Skin epidermis (tissue), 12 donors: ENCODE data around the gene AGTR1.

Experiments
- H3K27ac ChIP-seq, 21 experiments: fragments of 200-600 bp; sonication (generic) in 11 of 21; one replicate each; pipeline ENCODE4 v1.5.0; 2020; ENCODE audit warnings: mild to moderate bottlenecking in 3 of 21, inconsistent platforms in 2 of 21, moderate library complexity in 2 of 21
- H3K4me3 ChIP-seq, 7 experiments: fragments of 200-600 bp; sonication (generic) in 2 of 7; one replicate each; pipeline ENCODE4 v1.5.0; 2020; ENCODE audit warnings: inconsistent platforms in 2 of 7, mild to moderate bottlenecking in 2 of 7, moderate library complexity in 1 of 7

The AGTR1 gene

DNA sequence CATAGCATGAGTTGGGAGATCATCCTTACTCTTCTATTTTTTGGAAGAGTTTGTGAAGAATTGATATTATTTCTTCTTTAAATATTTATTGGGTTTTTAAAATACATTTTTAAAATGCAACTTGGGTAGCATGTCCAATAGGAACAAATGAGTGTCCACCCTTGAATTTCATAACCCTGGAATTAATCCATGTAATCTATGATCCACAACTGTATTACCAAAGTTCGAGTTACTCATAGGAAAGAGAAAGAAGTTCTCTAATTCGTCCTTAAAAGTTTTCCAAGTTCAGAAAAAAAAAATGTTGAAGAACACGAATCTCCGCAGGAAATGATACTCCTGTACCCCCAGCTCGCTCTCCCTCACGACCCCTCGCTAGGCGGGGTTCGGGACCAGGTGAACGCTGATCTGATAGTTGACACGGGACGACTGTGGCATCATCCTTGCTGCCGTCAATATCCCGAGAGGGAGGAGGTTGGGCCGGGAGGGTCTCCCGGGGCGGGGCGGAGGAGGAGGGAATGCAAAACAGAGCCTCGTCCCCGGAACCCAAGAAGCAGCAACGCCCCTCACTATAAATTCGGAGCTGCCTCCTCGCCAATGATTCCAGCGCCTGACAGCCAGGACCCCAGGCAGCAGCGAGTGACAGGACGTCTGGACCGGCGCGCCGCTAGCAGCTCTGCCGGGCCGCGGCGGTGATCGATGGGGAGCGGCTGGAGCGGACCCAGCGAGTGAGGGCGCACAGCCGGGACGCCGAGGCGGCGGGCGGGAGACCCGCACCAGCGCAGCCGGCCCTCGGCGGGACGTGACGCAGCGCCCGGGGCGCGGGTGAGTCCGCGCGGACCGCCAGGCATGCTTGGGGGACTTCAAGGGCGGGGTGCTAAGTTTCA, at the start of gene AGTR1:
AGTR1 (plus strand) TSS at position 598 of the 884 bp plus-strand sequence. CDS start 43,133 bp downstream, outside the sequence.
- Histone ChIP-seq H3K27ac (peak within 1 kb of the TSS in 7 of 21 experiments; percentile 36 to 85 (median 66)), H3K4me3 (peak within 1 kb of the TSS; percentile 27 to 42 (median 32))

DNA sequence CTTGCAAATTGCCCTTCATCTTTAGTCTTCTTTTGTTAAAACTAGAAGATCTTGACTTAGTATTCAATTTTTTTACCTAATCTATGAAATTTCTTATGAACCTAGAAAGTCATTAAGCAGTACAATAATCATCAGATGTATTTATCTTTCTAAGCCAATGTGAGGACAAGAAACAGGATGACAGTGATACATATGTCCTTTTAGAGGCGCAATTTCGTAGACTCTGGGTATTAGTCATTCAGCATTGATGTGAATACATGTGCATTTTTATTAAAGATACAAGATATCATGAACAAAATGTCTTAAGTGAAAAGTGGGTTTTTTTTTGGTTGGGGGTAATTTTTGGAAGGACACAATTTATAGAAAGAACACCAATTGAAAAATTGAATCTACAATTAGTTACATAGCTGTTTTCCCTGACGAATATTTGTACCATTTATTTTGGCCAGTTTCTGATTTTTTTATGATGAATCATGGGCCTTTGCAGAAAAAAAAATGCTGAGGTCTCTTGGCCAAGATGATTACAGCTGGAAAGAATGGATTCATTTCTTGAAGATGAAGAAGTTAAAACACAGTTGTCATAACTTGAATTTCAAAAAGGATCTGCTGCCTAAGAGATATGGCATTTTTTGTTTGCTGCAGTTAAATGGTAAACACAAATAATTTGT, 48.9 kb upstream of the AGTR1 start:
- Histone ChIP-seq H3K27ac (peak overlapping the region in 1 of 21 experiments; percentile 7), H3K4me3 (no peak overlapping the region)

- Histone ChIP-seq H3K27ac (no peak overlapping the region), H3K4me3 (no peak overlapping the region)
These were observed 46.2 kb upstream of the AGTR1 start for GRCh38 chr3:148651549-148651948.

- Histone ChIP-seq H3K4me3 (no peak overlapping the region), H3K27ac (no peak overlapping the region)
These were observed 43.3 kb upstream of the AGTR1 start for GRCh38 chr3:148654433-148654832.

DNA sequence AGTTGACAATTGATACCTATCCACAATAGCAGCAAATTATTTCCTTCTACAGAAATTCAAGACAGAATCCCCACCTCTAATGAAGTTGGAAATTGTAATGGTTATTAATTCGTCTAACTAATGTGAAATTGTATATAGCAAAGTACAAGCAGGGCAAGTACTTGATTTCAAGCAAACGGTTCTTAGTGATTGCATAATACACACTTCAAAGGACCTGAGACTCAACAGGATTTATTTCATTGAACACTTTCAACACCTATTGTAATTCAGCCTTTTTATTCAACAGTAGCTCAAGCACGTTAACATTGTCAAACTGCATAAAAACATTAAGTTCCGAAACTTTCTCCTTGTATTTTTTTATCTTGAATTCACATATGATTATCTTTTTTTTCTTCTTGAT, 40.2 kb upstream of the AGTR1 start:
- Histone ChIP-seq H3K27ac (no peak overlapping the region), H3K4me3 (no peak overlapping the region)

GRCh38 chr3:148659512-148659911, 38.2 kb upstream of the AGTR1 start:
- Histone ChIP-seq H3K27ac (no peak overlapping the region), H3K4me3 (no peak overlapping the region)

DNA sequence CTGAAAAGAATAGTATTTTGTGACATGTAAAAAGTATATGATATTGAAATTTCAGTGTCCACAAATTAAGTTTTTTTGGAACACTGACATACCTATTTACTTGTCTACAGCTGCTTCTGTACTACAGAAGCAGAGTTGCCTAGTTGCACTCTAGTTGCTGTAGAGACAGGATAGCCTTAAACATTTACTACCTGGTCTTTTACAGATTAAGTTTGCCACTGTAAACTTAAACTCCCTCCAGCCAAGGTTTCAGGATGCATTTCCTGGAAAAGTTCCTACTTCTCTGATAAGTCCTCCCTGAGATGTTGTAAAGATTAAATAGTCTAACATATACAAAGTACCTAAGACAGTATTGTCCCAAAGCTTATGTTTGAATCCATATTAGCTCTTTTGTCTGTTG, 17.4 kb upstream of the AGTR1 start:
- H3K27ac ChIP-seq, result no peak overlapping the region
- no peak overlapping the region for H3K4me3 ChIP-seq

- H3K27ac ChIP-seq, result no peak overlapping the region
- no peak overlapping the region for H3K4me3 ChIP-seq
These were observed 16.6 kb upstream of the AGTR1 start for GRCh38 chr3:148681080-148681479.

- Histone ChIP-seq H3K27ac (no peak overlapping the region), H3K4me3 (no peak overlapping the region)
These were observed 14.7 kb upstream of the AGTR1 start for GRCh38 chr3:148682997-148683396.

- no peak overlapping the region for H3K4me3 ChIP-seq
These were observed 3.6 kb upstream of the AGTR1 start for GRCh38 chr3:148694116-148694515.

DNA sequence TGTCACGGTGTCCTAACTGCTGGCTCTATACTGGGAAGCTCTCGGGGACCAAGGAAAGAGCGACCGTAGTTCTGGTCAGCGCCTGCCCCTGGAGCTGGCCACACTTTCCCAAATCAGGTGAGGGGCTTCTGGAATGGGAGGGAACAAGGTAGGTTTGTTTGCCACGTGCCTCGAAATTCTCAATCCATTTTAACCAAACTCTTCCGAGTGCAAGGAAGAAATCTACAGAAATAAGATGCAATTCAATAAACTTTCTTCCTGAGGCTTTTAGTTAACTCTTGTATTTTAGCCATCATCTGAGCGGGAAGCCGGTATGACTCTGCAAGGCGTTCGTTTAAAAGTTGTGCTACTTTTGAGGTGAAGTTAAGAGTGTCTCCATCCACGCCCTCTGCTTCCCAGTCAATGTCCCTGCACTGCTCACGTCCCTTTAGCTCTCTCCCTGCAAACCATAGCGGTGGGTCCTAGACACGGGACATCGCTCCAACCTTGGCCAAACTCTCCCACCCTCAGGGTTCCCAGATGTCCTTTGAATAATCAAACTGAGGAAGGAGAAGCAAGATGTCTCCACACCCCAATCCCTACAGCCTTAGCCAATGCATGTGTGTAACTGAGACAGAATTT, 597 bp downstream of the AGTR1 start:
- Histone ChIP-seq H3K4me3 (peak overlapping the region; percentile 27 to 42 (median 32)), H3K27ac (peak overlapping the region in 6 of 21 experiments; percentile 36 to 85 (median 66))

More at GRCh38 chr3:148694116-148694515, 3.6 kb upstream of the AGTR1 start:
- H3K27ac ChIP-seq, result no peak overlapping the region

DNA sequence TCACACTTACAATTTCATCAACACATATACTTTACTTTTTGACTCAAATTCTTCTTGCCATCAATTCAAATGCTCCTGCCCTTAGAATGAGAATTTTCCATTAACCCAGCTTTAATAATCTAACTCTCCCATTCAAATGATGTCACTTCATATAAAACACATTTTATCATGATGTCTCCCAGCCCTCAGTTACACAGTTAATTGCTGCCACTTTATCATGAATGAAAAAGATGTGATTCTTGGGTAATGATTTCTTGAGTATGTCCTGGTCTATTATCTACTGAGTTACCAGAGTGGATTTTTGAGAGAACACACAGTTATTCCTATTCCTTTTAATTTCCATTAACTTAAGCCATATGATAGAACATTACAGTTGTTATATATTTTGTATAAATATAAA, 7.6 kb downstream of the AGTR1 start:
- H3K27ac ChIP-seq, result no peak overlapping the region
- no peak overlapping the region for H3K4me3 ChIP-seq

- H3K4me3 ChIP-seq, result no peak overlapping the region
- no peak overlapping the region for H3K27ac ChIP-seq
These were observed 10.1 kb downstream of the AGTR1 start for GRCh38 chr3:148707601-148708380.

- no peak overlapping the region for H3K27ac ChIP-seq
- H3K4me3 ChIP-seq, result no peak overlapping the region
These were observed 10.7 kb downstream of the AGTR1 start for GRCh38 chr3:148708409-148708808.

GRCh38 chr3:148709560-148710253, 12.0 kb downstream of the AGTR1 start:
- no peak overlapping the region for H3K4me3 ChIP-seq
- H3K27ac ChIP-seq, result no peak overlapping the region

DNA sequence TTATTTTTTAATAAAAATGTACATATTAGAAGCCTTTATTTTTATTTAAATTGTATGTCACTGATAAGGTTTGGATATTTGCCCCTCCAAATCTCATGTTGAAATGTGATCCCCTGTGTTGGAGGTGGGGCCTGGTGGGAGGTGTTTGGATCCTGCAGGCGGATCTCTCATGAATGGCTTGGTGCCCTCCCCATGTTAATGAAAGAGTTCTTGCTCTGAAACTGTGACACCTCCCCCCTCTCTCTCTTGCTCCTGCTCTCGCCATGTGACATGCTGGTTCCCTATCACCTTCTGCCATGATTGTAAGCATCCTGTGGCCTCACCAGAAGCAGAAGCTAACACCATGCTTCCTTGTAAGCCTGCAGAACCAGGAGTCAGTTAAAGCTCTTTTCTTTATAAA, 13.0 kb downstream of the AGTR1 start:
- Histone ChIP-seq H3K4me3 (no peak overlapping the region), H3K27ac (no peak overlapping the region)

DNA sequence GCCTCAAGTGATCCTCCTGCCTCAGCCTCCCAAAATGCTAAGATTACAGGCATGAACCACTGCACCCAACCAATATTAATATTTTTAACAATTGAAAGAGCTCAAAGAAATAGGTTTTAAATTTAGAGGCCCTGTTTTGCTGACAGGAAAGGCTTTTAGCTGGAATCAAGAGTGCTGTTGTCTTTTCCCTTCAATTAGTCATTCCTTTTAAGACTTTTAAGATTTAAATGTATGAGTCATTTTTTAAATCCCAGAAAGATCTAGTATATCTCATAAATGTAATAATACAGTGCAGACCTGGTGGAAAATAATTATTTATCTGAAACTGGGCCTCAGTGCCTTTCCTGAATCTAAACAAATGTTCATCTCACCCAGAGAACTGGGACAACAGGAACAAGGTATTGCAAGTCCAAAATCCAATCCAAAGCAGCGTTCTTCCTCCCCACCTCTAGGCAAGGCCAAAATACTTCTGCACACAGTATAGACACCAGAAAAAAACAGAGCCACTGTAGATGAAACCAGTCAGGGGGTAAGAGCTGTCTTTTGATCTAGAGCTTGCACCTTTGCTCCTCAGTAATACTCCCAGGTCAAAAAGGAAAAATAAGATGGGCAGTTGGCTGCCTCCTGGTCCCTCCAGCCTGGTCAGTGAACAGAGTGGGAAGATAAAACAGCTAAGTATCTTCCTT, 14.4 kb downstream of the AGTR1 start:
- Histone ChIP-seq H3K4me3 (no peak overlapping the region), H3K27ac (no peak overlapping the region)

GRCh38 chr3:148714521-148714920, 16.8 kb downstream of the AGTR1 start:
- H3K27ac ChIP-seq, result no peak overlapping the region
- H3K4me3 ChIP-seq, result no peak overlapping the region

DNA sequence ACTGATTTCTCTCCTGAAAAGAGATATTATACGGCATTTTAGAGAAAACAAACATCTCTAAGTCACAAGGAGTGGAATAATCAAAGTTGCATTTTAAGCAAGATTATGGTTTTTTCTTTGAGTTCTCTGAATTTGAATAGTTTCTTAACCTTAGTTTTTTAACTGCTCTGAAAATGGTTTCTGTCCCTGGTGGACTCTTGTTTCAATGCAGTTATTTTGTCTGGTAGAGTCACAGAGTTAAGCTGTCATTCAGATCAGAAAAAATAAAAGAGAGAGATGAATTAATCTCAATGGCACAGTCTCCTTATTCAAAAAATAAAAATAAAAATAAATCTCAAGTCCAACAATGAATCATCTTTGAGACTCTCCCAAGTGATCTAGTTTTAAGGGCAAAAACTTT, 19.0 kb downstream of the AGTR1 start:
- no peak overlapping the region for H3K4me3 ChIP-seq
- H3K27ac ChIP-seq, result no peak overlapping the region
